HG03159 (cell line): ENCODE measurements around the gene ARMC9.

Experiments
- ATAC-seq: cut with Tn5 transposase; IDR thresholded peaks from one replicate; pipeline ENCODE4 v1.9.1; 2021; ENCODE audit warnings: mild to moderate bottlenecking, moderate library complexity; ENCODE audit not compliant: unreplicated experiment

Gene ARMC9

GRCh38 chr2:231200805-231201474 lies 2.5 kb downstream of the ARMC9 start:
- ATAC-seq = no peak

- no peak for ATAC-seq
Observed at GRCh38 chr2:231201475-231201814, 3.0 kb downstream of the ARMC9 start.

- ATAC-seq = no peak
Observed at GRCh38 chr2:231203087-231203486, 4.7 kb downstream of the ARMC9 start.

GRCh38 chr2:231204146-231204545 lies 5.7 kb downstream of the ARMC9 start:
- no peak for ATAC-seq

GRCh38 chr2:231204581-231204980 lies 6.2 kb downstream of the ARMC9 start:
- no peak for ATAC-seq

GRCh38 chr2:231207734-231208133 lies 9.3 kb downstream of the ARMC9 start:
- no peak for ATAC-seq

- ATAC-seq = no peak
Observed at GRCh38 chr2:231210782-231211181, 12.4 kb downstream of the ARMC9 start.

GRCh38 chr2:231211486-231211885 lies 13.1 kb downstream of the ARMC9 start:
- ATAC-seq = no peak

- no peak for ATAC-seq
Observed at GRCh38 chr2:231212329-231212845, 14.0 kb downstream of the ARMC9 start.

GRCh38 chr2:231213931-231214642 lies 15.7 kb downstream of the ARMC9 start:
- no peak for ATAC-seq

GRCh38 chr2:231218366-231218765 lies 19.9 kb downstream of the ARMC9 start:
- no peak for ATAC-seq

GRCh38 chr2:231219289-231219688 lies 20.9 kb downstream of the ARMC9 start:
- ATAC-seq = no peak

- ATAC-seq = no peak
Observed at GRCh38 chr2:231221761-231222160, 23.3 kb downstream of the ARMC9 start.

- peak; percentile 74 for ATAC-seq
Observed at GRCh38 chr2:231222318-231223000, 24.0 kb downstream of the ARMC9 start.

GRCh38 chr2:231223001-231223375 lies 24.6 kb downstream of the ARMC9 start:
- ATAC-seq = no peak

GRCh38 chr2:231223458-231223976 lies 25.1 kb downstream of the ARMC9 start:
- ATAC-seq = no peak

GRCh38 chr2:231227310-231228162 lies 29.1 kb downstream of the ARMC9 start:
- ATAC-seq = peak; percentile 50

- ATAC-seq = peak; percentile 78
Observed at GRCh38 chr2:231228223-231228622, 29.8 kb downstream of the ARMC9 start.

- ATAC-seq = no peak
Observed at GRCh38 chr2:231228974-231229529, 30.6 kb downstream of the ARMC9 start.

- ATAC-seq = no peak
Observed at GRCh38 chr2:231235217-231235616, 36.8 kb downstream of the ARMC9 start.
